Ascending aorta (tissue), 2 donors: Measurements from ENCODE around the gene IL2RA. TPM values are rescaled to one million over a fixed set of nuclear protein-coding genes. Genes with fewer than 3 reads are reported as not detected.

Source experiments
- DNase-seq, 2 donors: peaks; one replicate each; pipeline ENCODE4 v3.0.0-alpha.2; 2019; ENCODE audit warnings: low spot score in 2 of 2
- H3K27ac ChIP-seq, 2 donors: fragments of 200-600 bp; sonication (generic); one replicate each; pipeline ENCODE4 v1.5.1; 2016 to 2017; ENCODE audit warnings: mild to moderate bottlenecking in 1 of 2
- H3K27me3 ChIP-seq: fragments of 200-600 bp; sonication (generic); one replicate; pipeline ENCODE4 v1.5.1; 2017
- H3K36me3 ChIP-seq, 2 donors: fragments of 200-600 bp; sonication (generic); one replicate each; pipeline ENCODE4 v1.5.1; 2016
- H3K4me1 ChIP-seq, 2 donors: fragments of 200-600 bp; sonication (generic); one replicate each; pipeline ENCODE4 v1.5.1; 2016 to 2017; ENCODE audit warnings: mild to moderate bottlenecking in 1 of 2
- H3K4me3 ChIP-seq, 2 donors: fragments of 200-600 bp; sonication (generic); one replicate each; pipeline ENCODE4 v1.5.1; 2016 to 2017; ENCODE audit warnings: mild to moderate bottlenecking in 1 of 2
- H3K9me3 ChIP-seq, 2 donors: fragments of 200-600 bp; sonication (generic); one replicate each; pipeline ENCODE4 v1.5.1; 2016
- CTCF ChIP-seq, 3 experiments: fragments of 200-600 bp in 2 of 3; fragments of 450-650 bp in 1 of 3; sonication (generic) in 2 of 3; IDR thresholded peaks; one replicate each; pipeline ENCODE4 v1.5.1; 2016 to 2019; ENCODE audit warnings: antibody characterized with exemption in 3 of 3, mild to moderate bottlenecking in 1 of 3, moderate library complexity in 1 of 3
- intact Hi-C: fragments of 100-400 bp; cut with DNase I; formaldehyde crosslinking; loops from one replicate; pipeline ENCODE4 v1.15.1; 2023
- total RNA-seq: library from RNA; depleted of rRNA; stranded (reverse); fragments of >200 nt; gene quantifications from one replicate; pipeline ENCODE4 v1.1.0, GENCODE V29; 2016

The IL2RA gene
- total RNA-seq, 1 donor from 2014 or later = not detected

- intact Hi-C loops = no loop called here
- no peak overlapping the region for H3K4me3 ChIP-seq
- H3K36me3 ChIP-seq = no peaks in the 10 kb centered on the region
- no peak overlapping the region for H3K27ac ChIP-seq
- no peaks in the 10 kb centered on the region for H3K4me1 ChIP-seq
- TF ChIP-seq CTCF (IDR thresholded peaks at IDR 0.05) = no peak
- DNase-seq = no peak
- H3K9me3 ChIP-seq = no peaks in the 10 kb centered on the region
- H3K27me3 ChIP-seq = no peaks in the 10 kb centered on the region
These were observed 44.3 kb downstream of the IL2RA start for GRCh38 chr10:6017781-6018354.

- Histone ChIP-seq H3K27me3 (no peaks in the 10 kb centered on the region), H3K27ac (no peak overlapping the region), H3K9me3 (no peaks in the 10 kb centered on the region), H3K4me3 (no peak overlapping the region), H3K4me1 (no peaks in the 10 kb centered on the region), H3K36me3 (no peaks in the 10 kb centered on the region)
- intact Hi-C loops = loop anchor here (5.0 kb wide), 1 partner anchor 62 kb away; no protein-coding TSS in a partner anchor
- peak in 1 of 2 donors; percentile 73 for DNase-seq
- TF ChIP-seq CTCF (IDR thresholded peaks at IDR 0.05) = peak; percentile 56 to 76 (median 58)
These were observed 47.9 kb downstream of the IL2RA start for GRCh38 chr10:6014241-6014761.

GRCh38 chr10:6013413-6014192 lies 48.6 kb downstream of the IL2RA start:
- Histone ChIP-seq H3K4me1 (no peaks in the 10 kb centered on the region), H3K9me3 (no peaks in the 10 kb centered on the region), H3K27ac (no peak overlapping the region), H3K4me3 (no peak overlapping the region), H3K36me3 (no peaks in the 10 kb centered on the region), H3K27me3 (no peaks in the 10 kb centered on the region)
- no peak for DNase-seq
- intact Hi-C loops = loop anchor here (5.0 kb wide), 1 partner anchor 61 kb away; no protein-coding TSS in a partner anchor
- no peak for TF ChIP-seq CTCF (IDR thresholded peaks at IDR 0.05)

GRCh38 chr10:6012121-6012905 lies 49.9 kb downstream of the IL2RA start:
- Histone ChIP-seq H3K4me1 (no peaks in the 10 kb centered on the region), H3K27me3 (no peaks in the 10 kb centered on the region), H3K9me3 (no peaks in the 10 kb centered on the region), H3K36me3 (no peaks in the 10 kb centered on the region), H3K4me3 (no peak overlapping the region), H3K27ac (no peak overlapping the region)
- TF ChIP-seq CTCF (IDR thresholded peaks at IDR 0.05) = no peak
- intact Hi-C loops = loop anchor here (5.0 kb wide), 1 partner anchor 60 kb away; no protein-coding TSS in a partner anchor
- no peak for DNase-seq

- Histone ChIP-seq H3K4me1 (no peaks in the 10 kb centered on the region), H3K27me3 (no peaks in the 10 kb centered on the region), H3K36me3 (no peaks in the 10 kb centered on the region), H3K27ac (no peak overlapping the region), H3K4me3 (no peak overlapping the region), H3K9me3 (no peaks in the 10 kb centered on the region)
- DNase-seq = no peak
- TF ChIP-seq CTCF (IDR thresholded peaks at IDR 0.05) = no peak
- intact Hi-C loops = loop anchor here (5.0 kb wide), 1 partner anchor 59 kb away; no protein-coding TSS in a partner anchor
These were observed 50.6 kb downstream of the IL2RA start for GRCh38 chr10:6011558-6011957.
